Measurements from ENCODE around the gene ILRUN.
"Not testable (repeated sequence)": the region's sequence is repeated elsewhere in the genome, so short reads cannot be mapped to it uniquely, and the experiment has no call there.

Gene ILRUN

DNA sequence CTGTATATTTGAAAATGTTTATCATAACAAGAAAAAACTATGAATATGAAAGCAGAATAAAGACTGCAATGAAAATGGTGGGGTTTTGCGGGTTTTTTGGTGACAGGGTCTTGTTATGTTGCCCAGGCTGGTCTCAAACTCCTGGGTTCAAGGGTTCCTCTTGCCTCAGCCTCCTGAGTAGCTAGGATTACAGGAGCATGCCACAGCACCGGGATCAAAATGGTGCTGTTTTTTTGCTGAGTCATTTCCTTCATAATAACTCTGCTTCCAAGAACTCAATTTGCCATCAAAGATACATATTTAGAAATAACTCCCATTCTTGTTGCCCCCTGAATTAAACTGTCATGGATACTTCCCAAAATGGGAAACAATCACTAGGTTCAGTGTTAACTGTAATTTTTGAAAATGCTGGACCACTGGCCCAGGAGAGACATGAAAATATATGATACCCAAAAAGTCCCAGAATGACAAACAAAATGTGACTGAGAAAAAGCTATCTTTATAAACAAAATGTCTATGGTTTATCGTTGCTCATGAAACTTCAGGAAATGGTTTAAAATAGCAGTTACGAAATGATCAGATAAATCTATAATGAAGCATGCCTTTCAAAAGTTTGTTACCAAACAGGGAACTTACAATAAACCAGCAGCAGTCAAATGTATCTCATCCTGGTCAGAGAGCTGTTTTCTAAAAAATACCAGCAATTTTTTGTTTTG lies 32.2 kb downstream of the ILRUN start:
- DNase-seq (ENCODE audit: low read depth), result no peak

DNA sequence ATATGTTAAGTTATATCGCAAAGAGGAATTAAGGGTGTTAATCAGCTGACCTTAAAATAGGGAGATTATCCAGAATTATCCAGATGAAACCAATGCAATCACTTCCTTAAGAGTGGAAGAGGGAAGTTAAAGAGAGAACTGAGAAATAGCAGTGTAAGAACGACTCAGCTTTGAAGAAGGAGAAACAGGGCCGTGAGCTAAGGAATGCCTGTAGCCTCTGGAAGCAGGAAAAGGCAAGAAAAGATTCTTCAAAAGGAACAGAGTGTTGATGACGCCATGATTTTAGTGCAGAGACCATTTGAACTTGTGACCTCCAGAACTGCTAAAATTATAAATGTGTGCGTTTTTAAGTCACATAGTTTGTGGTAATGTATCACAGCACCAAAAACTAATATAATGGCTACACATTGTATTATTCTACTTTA lies 32.7 kb downstream of the ILRUN start:
- no peak for DNase-seq (ENCODE audit: low read depth)

DNA sequence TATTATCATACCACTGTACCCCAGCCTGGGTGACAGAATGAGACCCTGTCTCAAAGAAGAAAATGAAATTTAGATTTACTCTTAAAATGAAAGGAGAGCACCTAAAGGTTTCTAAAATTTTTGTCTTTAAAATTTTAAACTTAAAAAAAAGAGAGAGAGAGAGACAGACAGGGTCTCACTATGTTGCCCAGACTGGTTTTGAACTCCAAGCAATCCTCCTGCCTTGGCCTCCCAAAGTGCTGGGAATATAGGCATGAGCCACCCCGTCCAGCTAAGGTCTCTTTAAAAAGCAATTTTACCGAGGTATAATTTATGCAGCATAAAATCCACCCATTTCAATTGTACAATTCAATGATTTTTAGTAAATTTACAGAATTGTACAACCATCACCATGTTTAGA lies 33.2 kb downstream of the ILRUN start:
- DNase-seq (ENCODE audit: low read depth), result no peak

DNA sequence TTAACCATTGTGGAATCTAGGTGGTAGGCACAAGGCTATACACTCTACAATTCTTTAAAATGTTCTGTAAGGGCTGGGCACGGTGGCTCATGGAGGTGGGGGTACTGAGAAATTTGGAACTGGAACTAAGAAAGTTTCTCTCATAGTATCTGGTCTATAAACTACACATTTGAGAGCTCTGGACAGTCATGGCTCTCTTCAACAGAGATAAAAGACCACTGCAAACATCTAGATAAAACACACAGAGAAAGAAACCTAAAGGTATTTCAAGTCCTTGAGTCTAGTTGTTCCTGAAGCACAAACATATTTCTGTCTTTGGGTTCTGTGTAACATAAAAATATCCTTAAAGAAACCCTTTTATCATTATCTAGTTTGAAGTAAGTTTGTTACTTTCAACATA lies 35.2 kb downstream of the ILRUN start:
- no peak for DNase-seq (ENCODE audit: low read depth)

GRCh38 chr6:34658605-34659265 lies 37.8 kb downstream of the ILRUN start:
- DNase-seq (ENCODE audit: low read depth), result no peak

- not testable (repeated sequence) for DNase-seq (ENCODE audit: low read depth)
These were observed 38.5 kb downstream of the ILRUN start for GRCh38 chr6:34657979-34658480.

- peak; percentile 68 for DNase-seq (ENCODE audit: low read depth)
These were observed 39.1 kb downstream of the ILRUN start for GRCh38 chr6:34657307-34657978.

DNA sequence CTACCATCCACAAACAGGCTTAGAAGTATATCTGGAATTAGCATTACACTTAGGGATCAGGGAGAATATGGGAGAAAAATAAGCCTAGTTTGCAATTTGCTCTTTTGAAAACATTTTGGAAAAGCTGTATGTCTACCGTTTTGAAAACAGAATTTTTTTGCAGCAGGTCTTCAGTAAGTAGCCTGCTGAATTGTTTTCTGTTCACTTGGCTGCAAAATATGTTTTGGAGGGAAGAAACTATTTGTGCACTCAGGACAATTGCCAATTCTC lies 39.6 kb downstream of the ILRUN start:
- DNase-seq (ENCODE audit: low read depth), result no peak

- DNase-seq (ENCODE audit: low read depth), result peak; percentile 48
These were observed 40.1 kb downstream of the ILRUN start for GRCh38 chr6:34656378-34657036.

DNA sequence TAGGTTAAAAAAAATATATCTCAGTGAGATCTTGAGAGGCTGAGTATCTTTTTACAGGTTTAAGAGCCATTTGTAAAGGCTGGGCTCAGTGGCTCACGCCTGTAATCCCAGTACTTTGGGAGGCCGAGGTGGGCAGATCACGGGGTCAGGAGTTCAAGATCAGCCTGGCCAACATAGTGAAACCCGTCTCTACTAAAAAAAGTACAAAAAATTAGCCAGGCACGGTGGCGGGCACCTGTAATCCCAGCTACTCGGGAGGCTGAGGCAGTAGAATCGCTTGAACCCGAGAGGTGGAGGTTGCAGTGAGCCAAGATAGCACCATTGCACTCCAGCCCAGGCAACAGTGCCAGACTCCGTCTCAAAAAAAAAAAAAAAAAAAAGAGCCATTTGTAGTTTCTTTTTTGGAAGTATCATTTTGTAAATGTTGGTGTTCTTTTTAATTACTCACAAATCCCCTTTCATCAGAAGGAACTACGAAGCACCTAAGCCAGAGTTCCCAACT lies 40.6 kb downstream of the ILRUN start:
- not testable (repeated sequence) for DNase-seq (ENCODE audit: low read depth)

DNA sequence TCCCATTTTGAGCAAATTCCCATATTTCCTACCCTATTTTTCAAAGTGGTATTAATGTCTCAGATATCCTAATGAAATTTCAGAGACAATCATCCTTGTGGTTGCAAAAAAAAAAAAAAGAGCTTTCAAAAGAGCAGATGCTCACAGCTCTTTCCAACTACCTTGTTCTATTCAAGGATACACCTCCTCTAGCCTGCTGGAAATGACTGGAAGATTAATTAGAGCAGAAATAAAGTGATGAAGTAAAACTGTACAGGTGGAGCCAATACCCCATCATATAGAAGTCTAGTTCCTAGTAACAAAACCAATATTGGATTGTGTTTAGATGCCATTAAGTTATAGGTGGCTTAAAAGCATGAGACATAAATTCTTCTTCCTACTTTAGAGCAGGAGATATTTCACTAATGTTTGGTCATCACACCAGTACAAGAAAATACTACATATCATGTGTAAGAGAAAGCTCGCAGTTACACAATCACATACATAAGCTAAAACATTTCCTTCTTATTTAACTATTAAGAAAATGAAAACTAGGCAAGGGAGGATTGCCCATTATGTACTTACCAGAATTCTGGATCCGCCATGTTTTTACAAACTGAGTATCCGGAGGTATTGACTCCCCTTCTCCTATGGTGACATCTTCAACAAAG lies 42.4 kb downstream of the ILRUN start:
- DNase-seq (ENCODE audit: low read depth), result no peak

GRCh38 chr6:34652263-34652662 lies 44.3 kb downstream of the ILRUN start:
- DNase-seq (ENCODE audit: low read depth), result no peak

DNA sequence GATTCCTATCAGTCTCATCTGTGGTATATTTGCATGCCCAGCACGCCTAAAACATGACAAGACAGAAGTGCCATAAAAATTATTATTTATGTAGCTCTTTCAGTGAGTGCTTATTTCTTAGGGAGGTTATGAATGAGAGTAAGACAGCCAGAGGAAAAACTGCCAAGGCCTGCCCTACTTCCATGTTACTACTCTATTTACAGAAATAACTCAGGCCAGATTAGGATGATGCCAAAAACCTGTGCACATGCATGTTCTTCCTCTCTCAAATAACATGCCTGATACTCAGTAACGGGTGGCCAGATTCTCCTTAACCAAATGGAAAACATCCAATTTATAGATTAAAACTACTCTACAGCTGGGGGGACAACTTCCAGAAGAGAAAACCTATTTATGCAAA lies 45.7 kb downstream of the ILRUN start:
- no peak for DNase-seq (ENCODE audit: low read depth)

DNA sequence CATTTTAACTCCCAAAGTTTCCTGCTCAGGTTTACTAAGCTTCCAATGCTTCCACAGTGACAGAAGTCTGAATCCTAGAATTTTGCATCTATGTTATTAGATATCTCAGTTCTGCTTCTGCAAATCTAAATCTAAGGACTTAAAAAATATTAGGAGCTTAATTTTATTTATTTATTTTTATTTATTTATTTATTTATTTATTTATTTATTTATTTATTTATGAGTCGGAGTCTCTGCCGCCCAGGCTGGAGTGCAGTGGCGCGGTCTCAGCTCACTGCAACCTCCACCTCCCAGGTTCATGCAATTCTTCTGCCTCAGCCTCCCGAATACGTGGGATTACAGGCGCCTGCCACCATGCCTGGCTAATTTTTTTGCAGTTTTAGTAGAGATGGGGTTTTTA lies 46.3 kb downstream of the ILRUN start:
- not testable (repeated sequence) for DNase-seq (ENCODE audit: low read depth)

- DNase-seq (ENCODE audit: low read depth), result no peak
These were observed 47.8 kb downstream of the ILRUN start for GRCh38 chr6:34648806-34649205.
